Measurements from ENCODE around the gene ZNF83.

DNA sequence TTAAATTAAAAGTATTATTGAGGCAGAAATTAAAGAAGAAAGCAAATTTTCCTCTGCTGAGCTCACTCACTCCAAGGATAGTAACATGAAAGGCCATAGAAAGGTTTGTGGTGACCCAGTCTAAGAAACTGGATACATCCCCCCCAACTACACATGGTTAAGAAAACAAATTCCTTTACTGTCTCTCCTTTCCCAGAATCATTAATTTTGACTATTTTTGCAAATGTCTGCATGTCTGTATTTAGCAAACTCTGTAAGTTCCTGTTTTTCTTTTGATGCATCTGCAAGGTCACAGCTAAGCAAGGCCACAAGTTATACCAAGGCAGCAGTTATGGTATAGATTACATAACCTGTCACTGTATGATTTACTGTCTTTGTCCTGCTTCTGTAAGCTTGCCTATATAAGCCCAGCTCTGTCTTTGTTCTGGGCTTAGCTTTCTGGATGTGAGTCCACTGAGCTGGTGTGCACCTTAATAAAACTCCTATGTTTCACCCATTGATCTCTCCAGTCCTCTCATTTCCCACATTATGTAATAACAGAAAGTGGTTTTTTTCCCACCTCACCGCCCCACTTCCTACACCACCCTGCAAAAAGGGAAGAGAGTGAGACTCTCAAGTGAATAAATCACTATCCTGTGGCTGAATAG is 8.5 kb upstream of the ZNF83 start:
- TF ChIP-seq EP300 (IDR thresholded peaks at IDR 0.05) (no peak), POLR2A (IDR thresholded peaks at IDR 0.05) (no peak)
- TF ChIP-seq, protein P1, sequence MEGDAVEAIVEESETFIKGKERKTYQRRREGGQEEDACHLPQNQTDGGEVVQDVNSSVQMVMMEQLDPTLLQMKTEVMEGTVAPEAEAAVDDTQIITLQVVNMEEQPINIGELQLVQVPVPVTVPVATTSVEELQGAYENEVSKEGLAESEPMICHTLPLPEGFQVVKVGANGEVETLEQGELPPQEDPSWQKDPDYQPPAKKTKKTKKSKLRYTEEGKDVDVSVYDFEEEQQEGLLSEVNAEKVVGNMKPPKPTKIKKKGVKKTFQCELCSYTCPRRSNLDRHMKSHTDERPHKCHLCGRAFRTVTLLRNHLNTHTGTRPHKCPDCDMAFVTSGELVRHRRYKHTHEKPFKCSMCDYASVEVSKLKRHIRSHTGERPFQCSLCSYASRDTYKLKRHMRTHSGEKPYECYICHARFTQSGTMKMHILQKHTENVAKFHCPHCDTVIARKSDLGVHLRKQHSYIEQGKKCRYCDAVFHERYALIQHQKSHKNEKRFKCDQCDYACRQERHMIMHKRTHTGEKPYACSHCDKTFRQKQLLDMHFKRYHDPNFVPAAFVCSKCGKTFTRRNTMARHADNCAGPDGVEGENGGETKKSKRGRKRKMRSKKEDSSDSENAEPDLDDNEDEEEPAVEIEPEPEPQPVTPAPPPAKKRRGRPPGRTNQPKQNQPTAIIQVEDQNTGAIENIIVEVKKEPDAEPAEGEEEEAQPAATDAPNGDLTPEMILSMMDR (IDR thresholded peaks at IDR 0.05) = no peak
